C1 segment of cervical spinal cord (tissue), 14 donors: ENCODE results near the gene ZFYVE19.
A peak's percentile ranks its signal among the peaks of the same experiment; 100 is the strongest.
"Not testable (repeated sequence)": the region's sequence is repeated elsewhere in the genome, so short reads cannot be mapped to it uniquely, and the experiment has no call there.

Experiments
- DNase-seq, 14 donors: peaks; one replicate each; lab custom pipeline; 2025; lab: John Stamatoyannopoulos, UW

ZFYVE19 gene

DNA sequence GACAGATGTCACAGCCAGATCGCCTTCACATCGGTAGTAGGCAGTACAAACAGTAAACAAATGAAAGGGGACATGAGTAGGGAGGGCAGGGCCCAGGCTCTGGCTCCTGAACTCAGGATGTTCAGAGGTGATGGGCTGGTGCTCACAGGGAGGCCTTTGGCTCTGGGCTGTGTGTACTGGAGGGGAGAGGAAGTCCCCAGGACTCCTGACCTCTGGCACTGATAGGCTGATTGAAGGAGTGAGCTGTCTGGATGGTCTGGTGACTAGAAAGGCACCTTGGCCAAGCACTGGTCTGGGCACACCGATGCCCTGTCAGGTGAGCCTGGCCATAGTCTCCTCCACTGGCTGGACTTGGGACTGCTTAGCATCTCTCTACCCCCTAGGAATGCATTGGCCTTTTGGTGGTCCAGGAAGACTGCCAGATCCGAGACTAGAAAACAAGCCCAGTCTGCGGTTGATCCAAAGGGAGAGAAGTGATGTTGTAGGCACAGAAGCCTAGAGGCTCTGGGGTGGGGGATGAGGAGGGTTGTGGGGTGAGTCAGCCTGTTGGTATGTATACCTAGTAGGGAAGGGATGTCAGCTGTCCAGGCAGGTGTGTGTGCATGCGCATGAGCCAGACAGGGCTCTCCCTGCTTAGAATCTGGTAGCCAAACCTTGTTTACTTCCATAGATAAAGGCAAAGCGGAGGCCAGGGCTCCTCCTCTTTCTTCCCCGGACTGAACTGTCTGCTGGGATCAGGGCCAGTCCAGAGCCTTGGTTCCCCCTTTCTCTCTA lies 38.8 kb downstream of the ZFYVE19 start:
- no peak for DNase-seq

DNA sequence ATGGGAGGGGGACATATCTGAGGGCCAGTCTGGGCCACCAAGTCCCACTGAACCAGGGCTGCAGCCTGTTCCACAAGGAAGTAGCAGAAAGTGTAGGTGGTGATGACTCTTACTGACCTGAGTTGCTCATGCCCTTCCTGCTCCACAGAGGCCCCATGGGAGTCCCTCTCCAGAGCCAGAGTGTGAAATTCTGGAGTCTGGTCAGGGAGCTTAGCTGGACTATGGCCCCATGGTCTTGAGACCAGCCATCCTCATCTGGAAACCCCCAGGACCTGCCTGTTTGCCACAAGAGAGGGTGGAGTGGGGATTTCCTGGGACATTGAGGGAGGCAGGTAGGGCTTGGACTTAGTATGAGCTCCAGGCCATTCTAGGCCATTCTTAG lies 39.9 kb downstream of the ZFYVE19 start:
- no peak for DNase-seq

DNA sequence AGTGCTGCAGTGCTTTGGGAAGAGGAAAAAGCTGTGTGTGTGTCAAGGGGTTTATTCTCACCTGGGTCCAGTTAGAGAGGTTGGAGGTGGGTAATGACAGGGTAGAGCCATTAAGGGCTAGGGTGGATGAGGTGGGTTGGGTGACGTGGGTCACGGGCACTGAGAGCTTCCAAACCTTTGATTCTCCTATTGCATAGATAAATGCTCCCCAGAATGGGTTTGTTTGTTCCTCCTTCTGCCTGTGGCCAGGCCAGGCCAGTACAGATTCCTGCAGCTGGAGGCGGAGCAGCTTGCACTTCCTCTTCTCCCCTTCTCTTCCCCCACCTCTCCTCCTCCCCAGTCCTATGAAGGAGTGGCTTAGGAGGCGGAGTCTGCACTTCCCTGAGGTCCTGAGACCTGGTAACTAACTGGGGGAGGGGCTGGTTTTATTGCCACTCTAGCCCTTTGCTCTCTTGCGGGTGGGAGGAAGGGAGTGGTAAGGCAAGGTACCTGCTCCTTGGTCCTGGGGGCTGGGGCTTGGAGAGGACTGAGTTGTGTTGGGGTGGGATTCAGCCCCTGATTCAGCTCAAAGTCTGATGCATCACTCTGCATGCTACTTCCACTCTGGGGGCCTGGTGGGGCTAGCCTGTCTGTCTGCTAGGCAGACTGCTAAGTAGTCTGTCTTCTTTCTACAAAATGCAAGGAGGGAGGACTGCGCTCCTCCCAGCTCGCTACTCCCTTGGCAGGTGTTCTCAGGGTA lies 40.5 kb downstream of the ZFYVE19 start:
- peak in 8 of 14 donors; percentile 9 to 37 (median 14) for DNase-seq

DNA sequence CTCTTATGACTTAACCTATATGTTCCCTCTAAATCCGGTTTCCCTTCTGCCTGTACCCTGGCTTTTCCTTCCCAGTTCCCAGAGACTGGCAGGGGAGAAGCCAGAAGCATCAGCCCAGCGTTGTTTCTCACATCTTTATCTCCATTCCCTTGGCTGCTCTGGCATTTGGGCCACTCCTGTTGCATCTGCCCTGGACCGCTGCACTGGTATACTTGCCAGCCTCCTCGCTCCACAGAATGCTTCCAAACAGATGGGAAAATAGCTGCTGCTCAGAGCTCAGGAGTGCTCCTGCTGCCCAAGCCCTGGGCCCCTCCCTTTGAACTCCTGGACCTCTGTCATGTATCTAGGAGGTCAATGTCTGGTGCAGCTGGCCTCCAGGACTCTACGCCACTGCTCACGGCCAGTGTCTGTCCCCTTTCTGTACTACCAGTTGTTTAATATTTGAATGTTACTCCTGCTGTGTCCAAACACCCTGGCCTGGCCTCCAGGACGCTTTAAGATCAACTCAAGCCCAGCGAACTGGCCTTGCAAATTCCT lies 43.8 kb downstream of the ZFYVE19 start:
- DNase-seq = no peak

DNA sequence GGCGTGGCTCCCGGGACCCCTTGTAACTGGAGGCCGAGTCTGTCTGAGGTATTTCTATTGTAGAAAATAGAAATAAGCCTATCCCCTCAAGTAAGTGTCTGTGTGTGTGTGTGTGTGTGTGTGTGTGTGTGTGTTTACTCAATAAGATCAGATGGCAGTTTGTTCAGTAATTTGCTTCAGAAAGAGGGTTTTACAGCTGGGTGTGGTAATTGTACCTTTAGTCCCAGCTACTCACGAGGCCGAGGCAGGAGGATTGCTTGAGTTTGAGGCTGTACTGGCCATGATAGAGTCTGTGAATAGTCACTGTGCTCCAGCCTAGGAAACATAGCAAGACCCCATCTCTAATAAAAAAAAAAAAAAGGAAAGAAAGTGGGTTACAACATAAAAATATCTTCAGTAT lies 45.6 kb downstream of the ZFYVE19 start:
- no peak for DNase-seq

DNA sequence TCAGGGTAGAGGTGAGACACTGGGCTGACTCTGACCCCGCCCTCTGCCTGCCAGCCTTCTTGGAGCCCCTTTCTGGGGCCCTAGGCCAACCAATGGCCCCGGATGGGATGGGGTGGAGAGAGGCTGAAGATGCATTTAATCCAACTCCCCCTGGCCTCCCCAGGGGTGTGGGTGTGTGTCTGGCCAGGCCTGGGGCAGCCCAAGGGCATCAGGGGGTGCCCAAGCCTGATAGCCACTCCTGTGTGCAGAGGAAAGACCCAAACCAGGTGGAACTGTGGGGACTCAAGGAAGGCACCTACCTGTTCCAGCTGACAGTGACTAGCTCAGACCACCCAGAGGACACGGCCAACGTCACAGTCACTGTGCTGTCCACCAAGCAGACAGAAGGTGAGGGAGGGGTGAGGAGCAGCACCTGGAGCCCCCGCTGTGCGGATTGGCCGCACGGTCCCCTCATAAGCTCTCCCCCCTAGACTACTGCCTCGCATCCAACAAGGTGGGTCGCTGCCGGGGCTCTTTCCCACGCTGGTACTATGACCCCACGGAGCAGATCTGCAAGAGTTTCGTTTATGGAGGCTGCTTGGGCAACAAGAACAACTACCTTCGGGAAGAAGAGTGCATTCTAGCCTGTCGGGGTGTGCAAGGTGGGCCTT lies 46.5 kb downstream of the ZFYVE19 start:
- DNase-seq = no peak

DNA sequence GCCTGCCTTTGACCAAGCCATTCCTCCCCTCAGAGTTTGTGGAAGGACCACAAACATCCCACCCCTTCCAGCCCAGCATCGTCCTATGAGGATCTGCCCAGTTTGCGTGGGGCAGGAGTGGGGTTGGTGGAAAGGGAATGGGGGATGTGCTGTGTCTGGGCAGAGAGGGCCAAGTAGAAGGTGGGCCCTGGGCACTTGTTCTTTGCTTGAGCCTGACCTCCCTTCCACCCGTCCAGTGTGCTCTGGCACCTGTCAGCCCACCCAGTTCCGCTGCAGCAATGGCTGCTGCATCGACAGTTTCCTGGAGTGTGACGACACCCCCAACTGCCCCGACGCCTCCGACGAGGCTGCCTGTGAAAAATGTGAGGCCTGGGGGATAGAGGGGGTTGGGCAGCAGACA lies 47.3 kb downstream of the ZFYVE19 start:
- DNase-seq = no peak

DNA sequence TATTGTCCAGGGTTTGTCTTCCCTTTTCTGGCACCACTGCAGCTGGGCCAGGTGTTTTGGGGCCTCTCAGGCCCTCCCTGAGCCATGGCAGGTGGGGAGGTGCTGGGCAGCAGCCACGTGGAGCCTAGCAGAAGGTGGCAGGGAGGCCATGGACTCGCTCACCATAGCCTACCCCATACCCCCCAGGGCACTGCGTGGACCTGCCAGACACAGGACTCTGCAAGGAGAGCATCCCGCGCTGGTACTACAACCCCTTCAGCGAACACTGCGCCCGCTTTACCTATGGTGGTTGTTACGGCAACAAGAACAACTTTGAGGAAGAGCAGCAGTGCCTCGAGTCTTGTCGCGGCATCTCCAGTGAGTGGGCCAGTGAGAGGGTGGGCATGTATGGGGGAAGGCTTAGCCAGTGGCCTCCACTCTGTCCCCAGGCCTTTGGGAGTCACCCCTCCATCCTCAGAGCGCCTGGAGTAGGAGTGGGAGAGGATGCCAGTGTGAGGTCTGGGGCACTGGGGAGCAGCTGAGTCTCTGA lies 48.9 kb downstream of the ZFYVE19 start:
- DNase-seq = no peak

DNA sequence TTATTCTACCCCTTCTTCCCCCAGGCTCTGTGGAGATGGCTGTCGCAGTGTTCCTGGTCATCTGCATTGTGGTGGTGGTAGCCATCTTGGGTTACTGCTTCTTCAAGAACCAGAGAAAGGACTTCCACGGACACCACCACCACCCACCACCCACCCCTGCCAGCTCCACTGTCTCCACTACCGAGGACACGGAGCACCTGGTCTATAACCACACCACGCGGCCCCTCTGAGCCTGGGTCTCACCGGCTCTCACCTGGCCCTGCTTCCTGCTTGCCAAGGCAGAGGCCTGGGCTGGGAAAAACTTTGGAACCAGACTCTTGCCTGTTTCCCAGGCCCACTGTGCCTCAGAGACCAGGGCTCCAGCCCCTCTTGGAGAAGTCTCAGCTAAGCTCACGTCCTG lies 49.9 kb downstream of the ZFYVE19 start:
- no peak for DNase-seq

DNA sequence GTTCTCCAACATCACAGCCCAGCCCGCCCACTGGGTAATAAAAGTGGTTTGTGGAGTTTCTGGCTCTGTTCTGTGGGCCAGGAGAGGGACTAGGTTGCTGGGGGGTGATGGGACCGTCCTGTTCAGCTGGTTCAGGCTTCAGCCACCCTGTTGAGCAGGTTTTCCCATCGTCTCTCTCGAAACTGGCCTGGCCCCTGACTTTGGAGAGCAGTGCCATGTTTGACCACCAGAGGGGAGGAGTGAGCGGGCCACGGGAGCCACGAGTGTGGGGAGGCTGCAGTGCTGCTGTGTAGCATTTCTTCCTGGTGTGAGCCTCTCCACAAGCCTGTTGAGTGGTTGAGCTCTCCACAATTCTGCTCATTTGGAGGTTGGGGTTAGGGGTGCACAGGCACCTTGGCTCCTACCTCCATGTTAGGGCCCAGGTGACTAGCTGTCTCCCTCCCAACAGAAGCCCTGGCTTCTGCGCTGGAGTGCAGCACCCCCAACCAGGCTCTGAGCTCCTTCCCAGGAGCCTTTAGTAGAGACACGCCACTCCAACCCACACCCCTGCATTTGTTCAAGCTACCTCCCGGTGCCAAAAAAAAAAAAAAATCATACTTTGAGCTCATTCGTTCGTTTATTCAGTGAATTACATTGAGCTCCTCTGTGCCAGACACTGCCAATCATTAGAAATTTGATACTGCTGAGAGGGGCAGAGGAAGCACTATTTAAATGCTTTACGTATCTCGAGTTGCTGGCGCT lies 50.9 kb downstream of the ZFYVE19 start:
- peak in 10 of 14 donors; percentile 10 to 59 (median 25) for DNase-seq

DNA sequence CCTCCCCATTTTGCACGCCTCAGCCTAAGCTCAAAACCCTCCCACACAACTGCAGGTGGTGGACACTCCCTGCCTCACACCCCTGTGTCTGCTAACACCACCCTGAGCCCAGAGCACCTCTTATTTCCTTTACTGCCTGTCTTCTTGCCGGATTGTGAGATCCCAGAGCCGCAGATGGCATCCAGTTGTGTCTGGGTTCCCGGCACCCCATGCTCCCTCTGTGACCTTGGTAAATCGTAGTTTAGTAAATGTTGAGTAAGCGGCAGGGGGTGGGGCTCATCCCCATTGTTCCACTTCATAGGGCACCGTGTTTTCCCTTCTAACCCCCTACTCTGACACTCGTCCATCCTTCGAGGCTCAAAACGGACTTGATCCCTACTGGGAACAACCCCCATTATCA lies 51.8 kb downstream of the ZFYVE19 start:
- no peak for DNase-seq

DNA sequence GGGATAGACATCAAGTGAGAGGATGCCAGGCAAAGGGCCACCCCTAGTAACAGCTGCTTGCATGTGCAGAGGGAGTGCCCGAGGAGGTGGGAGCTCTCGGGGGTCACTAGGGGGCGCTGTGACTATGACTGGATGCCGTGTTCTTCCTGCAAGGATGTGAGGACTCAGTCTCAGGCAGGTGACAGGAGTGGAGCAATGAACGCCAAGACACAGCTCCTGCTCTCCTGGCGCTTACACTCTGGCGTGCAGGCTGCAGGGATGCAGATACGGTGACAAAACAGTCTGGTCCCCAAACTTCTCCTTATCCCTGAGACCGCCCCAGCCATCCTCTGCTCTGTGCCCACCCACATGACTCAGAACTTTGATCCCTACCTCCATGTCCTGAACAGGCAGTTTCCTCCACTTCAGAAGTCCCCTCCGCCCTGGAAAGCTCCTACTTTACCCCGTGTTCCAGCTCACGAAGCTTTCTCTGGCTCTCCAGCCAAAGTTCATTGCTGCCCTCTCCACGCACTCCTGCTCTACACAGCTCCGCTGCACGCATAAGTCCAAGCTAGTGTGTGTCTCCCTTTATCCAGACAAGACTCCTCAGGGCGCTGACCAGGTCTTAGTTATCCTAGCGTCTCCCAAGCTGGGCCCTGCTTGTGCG lies 52.4 kb downstream of the ZFYVE19 start:
- peak in 7 of 14 donors; percentile 14 to 43 (median 30) for DNase-seq

DNA sequence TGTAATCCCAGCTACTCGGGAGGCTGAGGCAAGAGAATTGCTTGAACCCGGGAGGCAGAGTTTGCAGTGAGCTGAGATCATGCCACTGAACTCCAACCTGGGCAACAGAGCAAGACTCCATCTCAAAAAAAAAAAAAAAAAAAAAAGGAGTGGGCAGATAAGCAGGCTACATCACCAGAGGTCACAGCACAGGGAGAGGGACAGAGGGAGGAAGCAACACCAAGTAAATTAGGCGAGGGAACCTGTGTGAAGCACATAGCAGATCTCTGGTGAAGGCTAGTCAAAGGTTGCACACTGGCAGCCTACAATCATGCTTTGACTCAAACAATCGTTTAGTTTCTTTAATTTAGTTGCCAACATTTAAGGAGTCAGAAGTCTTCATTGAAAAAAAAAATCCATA lies 54.3 kb downstream of the ZFYVE19 start:
- DNase-seq = not testable (repeated sequence)

DNA sequence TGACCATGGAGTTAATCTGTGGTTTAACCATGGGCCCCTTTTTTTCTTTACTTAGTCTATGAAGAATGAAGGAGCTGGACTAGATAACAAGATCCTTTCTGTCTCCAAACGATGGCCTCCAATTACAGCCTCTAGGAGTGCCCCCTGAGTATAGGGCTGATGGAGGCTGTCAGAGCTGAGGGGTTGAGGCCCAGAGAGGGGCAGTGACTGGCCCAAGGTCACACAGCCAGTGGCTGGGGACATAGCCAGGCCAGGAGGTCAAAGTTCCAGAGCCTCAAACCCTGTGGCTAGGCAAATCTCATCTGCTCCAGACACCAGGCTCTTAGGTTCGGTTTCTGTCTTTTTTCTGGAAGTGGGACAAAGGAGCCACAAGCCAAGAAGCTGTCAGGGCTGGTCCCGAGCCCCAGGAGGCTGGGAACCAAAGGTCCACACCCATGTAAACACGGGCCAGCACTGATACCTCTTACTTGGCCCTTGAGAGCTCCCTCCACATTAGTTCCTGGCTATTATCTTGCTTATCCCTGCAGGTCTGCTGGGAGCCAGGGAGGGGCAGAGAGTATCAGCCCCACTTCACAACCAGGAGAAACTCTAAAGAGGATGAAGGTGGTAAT lies 56.9 kb downstream of the ZFYVE19 start:
- DNase-seq = no peak
